BLaER1 (cell line): ENCODE results near the gene TRABD.
"Not testable (repeated sequence)": the region's sequence is repeated elsewhere in the genome, so short reads cannot be mapped to it uniquely, and the experiment has no call there.

Source experiments
- H3K27ac ChIP-seq: shearing (Covaris generic); formaldehyde crosslinking; 2 replicates; pipeline ENCODE4 v1.8.1; 2022
- H3K27me3 ChIP-seq: shearing (Covaris generic); formaldehyde crosslinking; 2 replicates; pipeline ENCODE4 v1.8.1; 2022
- H3K36me3 ChIP-seq: shearing (Covaris generic); formaldehyde crosslinking; 2 replicates; pipeline ENCODE4 v1.8.1; 2022
- H3K4me1 ChIP-seq: shearing (Covaris generic); formaldehyde crosslinking; 2 replicates; pipeline ENCODE4 v1.8.1; 2022
- H3K4me2 ChIP-seq: shearing (Covaris generic); formaldehyde crosslinking; 2 replicates; pipeline ENCODE4 v1.8.1; 2022
- H3K4me3 ChIP-seq: shearing (Covaris generic); formaldehyde crosslinking; 2 replicates; pipeline ENCODE4 v1.8.1; 2022
- H3K9ac ChIP-seq: shearing (Covaris generic); formaldehyde crosslinking; 2 replicates; pipeline ENCODE4 v1.8.1; 2022
- H3K9me3 ChIP-seq: shearing (Covaris generic); formaldehyde crosslinking; 2 replicates; pipeline ENCODE4 v1.8.1; 2022
- H4K20me1 ChIP-seq: shearing (Covaris generic); formaldehyde crosslinking; 2 replicates; pipeline ENCODE4 v1.8.1; 2022
- Cebpa-rat ChIP-seq: shearing (Covaris generic); IDR thresholded peaks from 2 replicates; pipeline ENCODE4 v1.8.1; 2022

Gene TRABD

DNA sequence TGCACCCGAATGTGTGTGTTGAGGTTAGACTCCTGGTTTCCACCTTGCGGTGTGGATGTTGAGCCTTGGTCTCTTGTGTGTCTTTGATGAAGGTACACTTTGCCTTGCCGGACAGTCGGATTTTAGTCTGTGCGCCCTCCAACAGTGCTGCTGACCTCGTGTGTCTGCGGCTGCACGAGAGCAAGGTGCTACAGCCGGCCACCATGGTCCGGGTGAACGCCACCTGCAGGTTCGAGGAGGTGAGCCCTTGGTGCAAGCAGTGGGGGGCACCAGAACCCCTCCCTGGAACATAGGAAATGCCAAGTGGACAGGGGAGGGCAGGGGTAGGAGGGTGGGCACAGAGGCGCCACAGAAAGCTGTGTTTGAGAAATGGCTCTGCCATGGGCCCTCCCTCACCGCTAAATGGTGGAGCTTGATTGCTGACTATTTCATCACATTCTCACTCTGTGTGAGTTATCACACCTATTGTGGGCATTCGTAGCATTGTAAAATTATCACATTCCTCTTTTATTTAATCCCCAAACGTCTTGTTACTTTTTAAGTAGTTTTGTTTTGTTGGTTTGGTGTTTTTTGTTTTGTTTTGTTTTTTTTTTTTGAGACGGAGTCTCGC is 41.6 kb upstream of the TRABD start:
- Histone ChIP-seq H3K27me3 (no peaks in the 10 kb centered on the region), H3K4me1 (peaks cover 22% of the 10 kb centered on the region), H3K4me2 (no peak overlapping the region), H3K36me3 (no peaks in the 10 kb centered on the region), H3K27ac (no peak overlapping the region), H3K9ac (no peak overlapping the region), H3K4me3 (no peak overlapping the region), H3K9me3 (no peaks in the 10 kb centered on the region), H4K20me1 (no peaks in the 10 kb centered on the region)
- no peak for TF ChIP-seq Cebpa-rat

DNA sequence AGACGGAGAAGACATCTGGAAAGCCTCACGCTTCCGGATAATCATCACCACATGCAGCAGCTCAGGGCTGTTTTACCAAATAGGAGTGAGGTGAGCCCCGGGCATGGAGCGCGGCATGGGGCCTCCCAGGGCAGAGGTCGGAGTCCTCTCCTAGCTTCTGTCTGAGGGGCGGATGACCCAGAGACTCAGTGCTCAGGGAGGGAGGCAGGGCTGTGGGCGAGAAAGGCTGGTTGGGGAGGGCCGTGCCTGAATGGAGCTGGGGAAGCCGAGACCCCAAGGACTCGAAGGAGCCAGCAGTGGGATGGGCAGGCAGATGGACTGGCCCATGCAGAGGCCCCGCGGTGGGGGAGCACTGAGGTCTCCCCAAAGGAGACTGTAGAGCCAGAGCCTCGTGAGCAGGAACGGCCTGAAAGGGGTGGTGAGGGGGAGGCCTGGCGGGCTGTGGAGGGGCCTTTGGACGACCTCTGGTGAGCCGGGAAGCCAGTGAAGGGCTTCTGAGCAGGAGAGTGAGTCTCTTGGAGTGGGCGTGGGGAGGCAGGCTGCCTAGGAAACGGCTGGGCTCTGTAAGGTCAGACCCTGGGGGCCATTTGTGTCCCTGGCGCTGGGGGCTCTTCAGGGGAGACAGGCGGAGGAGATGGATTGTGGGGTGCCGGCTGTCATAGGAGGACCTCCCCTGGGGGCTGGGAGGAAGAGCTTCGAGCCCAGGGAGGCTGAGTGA is 39.8 kb upstream of the TRABD start:
- H3K4me2 ChIP-seq = no peak overlapping the region
- TF ChIP-seq Cebpa-rat = no peak
- H3K36me3 ChIP-seq = no peaks in the 10 kb centered on the region
- H3K27ac ChIP-seq = no peak overlapping the region
- peaks cover 19% of the 10 kb centered on the region for H3K4me1 ChIP-seq
- no peaks in the 10 kb centered on the region for H4K20me1 ChIP-seq
- no peaks in the 10 kb centered on the region for H3K9me3 ChIP-seq
- no peak overlapping the region for H3K9ac ChIP-seq
- H3K27me3 ChIP-seq = no peaks in the 10 kb centered on the region
- H3K4me3 ChIP-seq = no peak overlapping the region

DNA sequence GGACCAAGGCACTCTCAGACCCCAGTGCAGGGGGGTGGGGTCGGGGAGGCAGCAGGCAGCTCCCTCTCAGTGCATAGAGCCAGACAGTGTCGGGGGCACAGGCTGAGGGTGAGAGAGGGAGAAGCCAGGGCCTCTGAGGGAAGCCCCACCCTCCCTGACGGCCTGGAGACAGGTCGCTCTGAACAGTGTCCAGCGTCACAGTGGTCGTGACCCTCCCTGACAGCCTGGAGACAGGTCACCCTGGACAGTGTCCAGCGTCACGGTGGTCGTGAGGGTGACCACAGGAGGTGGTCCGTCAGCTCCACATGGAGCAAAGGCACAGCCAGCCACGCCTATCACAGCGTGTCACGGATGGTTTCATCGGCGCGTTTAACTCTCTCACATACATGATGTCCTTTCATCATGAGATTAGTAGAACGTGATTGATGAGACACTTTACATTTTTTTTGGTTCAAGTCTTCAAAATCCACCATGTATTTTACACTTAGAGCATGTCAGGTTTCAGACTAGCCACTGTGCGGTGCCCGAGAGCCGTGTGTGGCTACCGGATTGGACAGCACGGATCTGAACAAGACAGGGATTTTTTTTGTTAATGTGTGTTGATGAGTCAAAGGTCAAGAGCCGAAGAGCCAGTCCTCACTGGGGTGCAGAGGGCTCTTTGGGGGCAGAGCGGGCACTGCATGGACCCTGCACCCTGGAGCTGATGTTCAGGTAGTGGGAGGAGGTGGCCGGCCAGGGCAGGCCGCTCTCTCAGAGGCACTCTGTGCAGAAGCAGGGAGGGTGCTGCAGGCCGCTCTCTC is 39.1 kb upstream of the TRABD start:
- Histone ChIP-seq H3K27ac (no peak overlapping the region), H3K4me1 (peaks cover 19% of the 10 kb centered on the region), H4K20me1 (no peaks in the 10 kb centered on the region), H3K9ac (no peak overlapping the region), H3K9me3 (no peaks in the 10 kb centered on the region), H3K36me3 (no peaks in the 10 kb centered on the region), H3K4me3 (no peak overlapping the region), H3K4me2 (no peak overlapping the region), H3K27me3 (no peaks in the 10 kb centered on the region)
- no peak for TF ChIP-seq Cebpa-rat

DNA sequence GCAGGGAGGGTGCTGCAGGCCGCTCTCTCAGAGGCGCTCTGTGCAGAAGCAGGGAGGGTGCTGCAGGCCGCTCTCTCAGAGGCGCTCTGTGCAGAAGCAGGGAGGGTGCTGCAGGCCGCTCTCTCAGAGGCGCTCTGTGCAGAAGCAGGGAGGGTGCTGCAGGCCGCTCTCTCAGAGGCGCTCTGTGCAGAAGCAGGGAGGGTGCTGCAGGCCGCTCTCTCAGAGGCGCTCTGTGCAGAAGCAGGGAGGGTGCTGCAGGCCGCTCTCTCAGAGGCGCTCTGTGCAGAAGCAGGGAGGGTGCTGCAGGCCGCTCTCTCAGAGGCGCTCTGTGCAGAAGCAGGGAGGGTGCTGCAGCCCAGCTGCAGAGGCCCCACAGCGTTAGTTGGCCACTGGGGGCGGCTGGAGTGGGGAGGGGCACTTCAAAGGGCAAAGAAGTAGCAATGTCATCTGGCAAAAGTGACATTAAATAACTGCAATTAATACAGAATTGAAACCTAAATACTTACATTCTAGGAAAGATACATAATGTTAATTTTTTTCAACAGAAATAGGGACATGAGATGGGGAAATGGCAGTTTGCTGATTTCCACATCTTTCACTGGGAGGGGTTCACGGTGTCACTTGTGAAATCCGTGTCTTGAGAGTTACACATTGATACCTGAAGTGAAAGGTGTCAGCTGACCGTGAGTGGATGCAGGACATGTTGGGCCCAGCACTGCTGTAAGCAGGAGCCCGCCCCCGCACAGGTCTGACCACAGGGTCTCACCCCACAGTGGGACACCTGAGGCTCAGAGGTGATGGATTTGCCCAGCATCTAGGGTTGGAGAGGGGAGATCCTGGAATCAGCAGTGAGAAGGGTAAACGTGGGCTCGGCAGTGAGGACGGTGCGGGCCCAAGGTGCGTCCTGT is 38.2 kb upstream of the TRABD start:
- peak overlapping the region; percentile 28; the same call in 1 of the 2 replicates for H3K4me2 ChIP-seq
- not testable (repeated sequence) for H3K4me3 ChIP-seq, H3K9me3 ChIP-seq, H3K9ac ChIP-seq, H3K27me3 ChIP-seq, H4K20me1 ChIP-seq, H3K27ac ChIP-seq, H3K36me3 ChIP-seq
- peaks cover 19% of the 10 kb centered on the region for H3K4me1 ChIP-seq

DNA sequence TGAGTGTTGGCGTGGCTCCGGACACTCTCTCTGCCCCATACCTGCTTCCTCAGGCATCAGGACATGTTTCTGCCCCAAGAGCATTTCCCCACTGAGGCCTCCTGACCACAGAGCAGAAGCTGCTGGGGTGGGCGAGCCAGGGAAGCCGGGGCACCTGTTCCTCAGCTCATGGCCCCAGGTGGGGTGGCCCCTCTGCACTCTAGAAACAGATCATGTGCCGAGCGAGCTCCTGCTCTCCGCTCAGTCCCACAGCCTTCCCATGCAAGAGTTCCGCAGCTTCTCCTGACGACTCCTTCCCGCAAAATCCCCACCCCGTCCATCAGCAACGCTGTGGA is 37.6 kb upstream of the TRABD start:
- TF ChIP-seq Cebpa-rat = no peak
- no peaks in the 10 kb centered on the region for H3K36me3 ChIP-seq
- no peak overlapping the region for H3K27ac ChIP-seq
- H3K9ac ChIP-seq = no peak overlapping the region
- no peaks in the 10 kb centered on the region for H4K20me1 ChIP-seq
- H3K4me2 ChIP-seq = peak overlapping the region; percentile 28; the same call in 1 of the 2 replicates
- H3K4me3 ChIP-seq = no peak overlapping the region
- peaks cover 19% of the 10 kb centered on the region for H3K4me1 ChIP-seq
- H3K27me3 ChIP-seq = no peaks in the 10 kb centered on the region
- H3K9me3 ChIP-seq = no peaks in the 10 kb centered on the region

- H3K4me2 ChIP-seq = peak overlapping the region; percentile 42
- no peak overlapping the region for H3K9ac ChIP-seq
- H3K4me3 ChIP-seq = no peak overlapping the region
- H3K27ac ChIP-seq = no peak overlapping the region
- no peak for TF ChIP-seq Cebpa-rat
- H4K20me1 ChIP-seq = no peaks in the 10 kb centered on the region
- H3K4me1 ChIP-seq = peaks cover 19% of the 10 kb centered on the region
- H3K36me3 ChIP-seq = no peaks in the 10 kb centered on the region
- no peaks in the 10 kb centered on the region for H3K9me3 ChIP-seq
- H3K27me3 ChIP-seq = no peaks in the 10 kb centered on the region
These were observed 36.6 kb upstream of the TRABD start for GRCh38 chr22:50148991-50149721.

DNA sequence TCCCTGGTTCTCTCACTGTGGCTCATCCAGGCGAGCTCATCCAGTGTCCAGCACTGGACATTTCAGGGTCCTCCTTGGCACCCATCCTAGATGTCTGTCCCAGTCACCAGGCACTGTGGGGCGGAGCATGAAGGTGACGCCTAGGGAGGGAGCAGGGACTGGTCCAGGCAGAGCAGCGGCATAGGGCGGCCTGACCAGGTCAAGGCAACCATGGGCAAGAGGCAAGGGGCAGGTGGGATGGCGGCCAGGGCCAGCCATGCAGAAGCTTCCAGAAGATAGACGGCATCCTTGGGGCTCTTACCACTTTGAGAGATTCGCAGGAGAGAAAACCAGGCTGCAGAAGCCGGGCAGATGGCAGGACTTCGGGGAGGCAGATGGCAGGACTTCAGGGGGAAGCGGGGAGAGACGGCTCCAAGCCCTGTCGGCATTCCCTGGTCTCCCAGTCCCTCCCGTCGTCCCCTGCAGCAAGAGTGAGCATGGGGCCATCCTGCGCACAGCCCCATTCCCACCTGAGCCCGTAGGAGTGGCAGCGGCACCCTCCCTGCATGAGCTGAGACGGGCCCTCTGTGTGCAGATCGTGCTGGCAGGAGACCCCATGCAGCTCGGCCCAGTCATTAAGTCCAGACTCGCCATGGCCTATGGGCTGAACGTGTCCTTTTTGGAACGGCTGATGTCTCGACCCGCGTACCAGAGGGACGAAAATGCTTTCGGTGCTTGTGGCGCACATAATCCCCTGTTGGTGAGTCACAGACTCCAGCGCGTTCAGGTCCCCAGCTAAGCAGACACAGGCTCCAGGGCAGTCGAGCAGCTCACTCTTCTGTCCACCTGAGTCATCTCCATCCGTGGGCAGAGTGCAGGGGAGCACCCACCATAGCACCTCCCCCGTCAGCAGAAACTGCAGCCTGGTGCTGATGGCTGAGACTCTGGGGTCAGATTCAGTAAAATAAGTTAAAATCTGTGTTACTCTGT is 35.3 kb upstream of the TRABD start:
- H3K36me3 ChIP-seq = no peaks in the 10 kb centered on the region
- no peaks in the 10 kb centered on the region for H3K27me3 ChIP-seq
- H3K9me3 ChIP-seq = no peaks in the 10 kb centered on the region
- H3K27ac ChIP-seq = no peak overlapping the region
- no peak overlapping the region for H3K9ac ChIP-seq
- no peak overlapping the region for H3K4me2 ChIP-seq
- TF ChIP-seq Cebpa-rat = no peak
- no peak overlapping the region for H3K4me3 ChIP-seq
- H4K20me1 ChIP-seq = no peaks in the 10 kb centered on the region
- H3K4me1 ChIP-seq = peaks cover 19% of the 10 kb centered on the region
